NCI-H146 (cell line): ENCODE data around the gene INSYN2A.

Source experiments
- DNase-seq: peaks from one replicate; lab custom pipeline; 2025; lab: John Stamatoyannopoulos, UW

Gene INSYN2A, protein sequence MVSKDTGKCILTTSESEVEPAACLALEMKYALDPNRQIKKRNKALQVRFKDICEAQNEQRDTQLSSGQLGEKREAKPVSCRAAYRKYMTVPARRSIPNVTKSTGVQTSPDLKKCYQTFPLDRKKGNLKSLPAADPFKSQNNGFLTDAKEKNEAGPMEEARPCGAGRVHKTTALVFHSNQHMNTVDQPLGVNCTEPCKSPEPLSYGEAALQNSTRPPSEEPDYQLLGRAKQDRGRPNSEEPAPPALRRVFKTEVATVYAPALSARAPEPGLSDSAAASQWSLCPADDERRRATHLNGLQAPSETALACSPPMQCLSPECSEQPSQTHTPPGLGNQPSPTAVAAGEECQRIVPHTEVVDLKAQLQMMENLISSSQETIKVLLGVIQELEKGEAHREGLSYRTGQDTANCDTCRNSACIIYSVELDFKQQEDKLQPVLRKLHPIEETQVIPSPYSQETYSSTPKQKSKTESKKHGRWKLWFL

GRCh38 chr10:127196282-127197153 lies at the start of gene INSYN2A:
Gene INSYN2A (minus strand): TSS chr10:127196591. CDS start chr10:127176395, 20,196 bp downstream.
- DNase-seq: peak; percentile 66

DNA sequence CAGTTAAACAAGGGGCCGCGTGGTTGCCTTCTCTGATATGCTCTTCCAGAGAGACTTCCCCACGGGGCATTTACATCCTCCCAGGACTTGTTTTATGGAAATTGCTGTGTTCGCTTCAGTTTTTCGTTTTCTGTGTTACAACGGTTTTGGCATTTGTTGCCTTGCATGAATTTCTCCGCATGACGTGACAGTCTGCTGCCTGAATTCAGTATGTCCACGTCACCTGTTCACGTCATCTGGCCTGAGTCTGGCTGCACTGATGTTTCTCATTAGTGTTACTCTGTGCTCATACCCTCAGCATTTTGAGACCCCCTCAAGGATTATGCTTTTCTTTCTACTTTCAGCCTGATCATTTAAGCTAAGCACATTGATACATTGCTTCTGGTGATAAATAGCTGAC lies 49.1 kb upstream of the INSYN2A start:
- no peak for DNase-seq

DNA sequence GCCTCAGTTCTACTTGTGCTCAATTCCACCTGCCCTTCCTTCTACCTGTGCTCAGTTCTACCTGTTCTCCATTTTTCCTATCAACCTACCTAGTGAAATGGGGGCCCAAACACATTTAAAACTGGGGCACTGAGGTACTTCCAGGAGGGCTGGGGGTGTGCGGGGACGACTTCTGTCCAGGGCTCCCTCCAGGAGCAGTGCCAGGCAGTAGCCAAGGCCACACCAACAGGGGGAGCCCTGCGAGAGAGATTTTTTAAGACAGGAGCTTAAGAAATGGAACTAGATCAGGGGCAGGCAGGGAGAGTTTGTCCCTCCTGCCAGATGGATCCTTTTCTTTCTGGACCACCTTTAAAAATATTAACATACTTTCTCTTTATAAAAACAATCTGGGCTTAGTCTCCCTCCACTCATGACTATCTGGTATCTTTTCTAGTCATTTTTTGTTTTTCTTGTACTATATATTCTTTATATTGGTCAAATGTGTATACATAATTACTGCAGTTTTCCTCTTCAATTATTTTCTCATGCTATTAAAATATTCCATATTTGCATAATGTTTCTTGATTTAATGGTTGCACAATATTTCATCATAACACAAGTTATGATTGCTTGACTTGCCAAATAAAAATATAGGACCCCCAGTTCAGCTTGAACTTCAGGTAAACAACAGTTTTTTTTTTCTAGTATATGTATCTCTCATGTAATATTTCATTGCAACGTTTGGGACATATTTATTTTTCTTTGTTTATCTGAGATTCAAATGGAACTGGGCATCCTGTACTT lies 47.3 kb upstream of the INSYN2A start:
- peak; percentile 72 for DNase-seq

GRCh38 chr10:127242914-127243313 lies 46.5 kb upstream of the INSYN2A start:
- no peak for DNase-seq

GRCh38 chr10:127236266-127236665 lies 39.9 kb upstream of the INSYN2A start:
- DNase-seq: no peak

DNA sequence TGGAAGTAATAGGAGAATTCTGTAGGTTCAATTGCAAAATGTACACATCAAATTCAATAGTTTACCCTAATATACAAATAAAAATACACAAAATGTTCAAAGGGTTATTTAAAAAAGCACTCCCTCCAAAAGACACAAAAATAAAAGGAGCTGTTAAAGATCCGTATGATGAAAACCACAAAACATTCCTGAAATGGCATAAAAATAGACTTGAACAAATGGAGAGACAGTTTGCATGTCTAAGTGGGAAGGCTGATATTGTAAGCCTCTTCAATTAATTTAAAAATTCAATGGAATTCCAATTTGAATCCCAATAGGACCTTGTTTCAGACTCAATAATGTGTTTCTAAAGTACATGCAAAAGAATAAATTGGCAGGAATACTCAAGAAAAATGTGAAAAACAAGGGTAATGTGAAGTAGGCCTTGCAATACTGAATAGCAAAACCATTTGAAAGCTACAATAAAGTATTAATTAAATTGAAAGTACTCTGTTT lies 38.0 kb upstream of the INSYN2A start:
- DNase-seq: no peak

DNA sequence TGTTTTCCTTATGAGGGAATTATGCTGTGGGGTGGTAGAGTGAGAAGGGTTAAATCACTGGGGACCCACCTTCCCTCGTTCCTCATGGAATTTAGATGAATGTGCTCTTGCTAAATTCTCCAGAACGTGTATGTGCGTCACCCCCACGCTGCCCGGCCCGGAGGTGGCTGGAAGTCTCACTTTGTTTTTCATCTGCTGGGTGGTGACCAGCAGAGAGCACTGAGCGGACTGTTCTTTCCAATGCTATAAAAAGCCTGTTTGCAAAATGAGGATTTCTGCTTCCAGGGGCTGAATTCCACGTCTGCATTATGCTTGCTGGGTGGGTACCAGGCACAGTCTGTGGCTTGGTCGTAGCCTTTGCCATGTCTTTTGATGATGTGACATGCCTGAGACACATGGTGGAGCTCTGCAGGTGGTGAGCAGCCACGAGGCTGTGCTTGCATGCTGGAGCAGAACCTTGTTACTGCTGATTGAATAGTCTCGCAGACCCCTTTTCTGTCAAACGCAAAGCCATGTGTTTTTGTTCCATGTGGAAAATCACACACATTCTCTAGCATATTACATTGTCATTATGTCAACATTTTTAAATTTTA lies 31.9 kb upstream of the INSYN2A start:
- DNase-seq: peak; percentile 7

DNA sequence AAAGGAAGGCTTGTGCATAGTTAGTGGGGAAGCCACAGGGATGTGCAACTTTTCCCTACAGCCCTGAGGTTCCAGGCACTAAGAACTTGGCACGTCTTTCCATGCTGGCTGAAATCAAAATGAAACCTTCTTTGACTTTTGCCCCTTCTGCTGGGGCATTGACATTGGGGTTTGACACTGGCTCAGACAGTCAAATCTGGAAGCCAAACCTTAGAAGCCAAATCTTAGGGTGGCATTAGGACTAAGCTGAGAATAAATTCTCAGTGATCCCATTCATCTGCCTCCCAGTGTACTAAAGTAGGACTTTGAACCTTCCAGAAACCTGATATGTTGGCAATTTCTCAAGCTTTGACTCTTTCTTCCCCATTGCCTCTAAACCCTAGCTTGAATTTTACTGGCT lies 31.3 kb upstream of the INSYN2A start:
- DNase-seq: no peak

GRCh38 chr10:127227027-127227426 lies 30.6 kb upstream of the INSYN2A start:
- DNase-seq: no peak

- DNase-seq: no peak
These were observed 24.9 kb upstream of the INSYN2A start for GRCh38 chr10:127221281-127221680.

DNA sequence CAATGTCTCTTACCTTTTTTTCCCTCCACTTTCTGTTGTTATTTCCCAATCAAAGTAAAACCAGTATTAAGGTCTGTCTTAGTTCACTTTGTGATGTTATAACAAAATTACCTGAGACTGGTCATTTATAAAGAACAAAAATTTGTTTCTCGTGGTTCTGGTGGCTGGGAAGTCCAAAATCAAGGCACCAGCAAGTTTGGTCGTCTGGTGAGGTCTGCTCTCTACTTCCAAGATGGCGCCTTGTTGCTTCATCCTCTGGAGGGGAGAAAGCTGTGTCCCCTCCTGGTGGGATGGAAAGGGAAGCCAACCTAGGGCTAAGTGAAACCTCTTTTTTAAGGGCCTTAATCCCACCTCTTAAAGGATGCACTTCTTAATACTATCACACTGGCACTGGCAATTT lies 22.3 kb upstream of the INSYN2A start:
- no peak for DNase-seq

DNA sequence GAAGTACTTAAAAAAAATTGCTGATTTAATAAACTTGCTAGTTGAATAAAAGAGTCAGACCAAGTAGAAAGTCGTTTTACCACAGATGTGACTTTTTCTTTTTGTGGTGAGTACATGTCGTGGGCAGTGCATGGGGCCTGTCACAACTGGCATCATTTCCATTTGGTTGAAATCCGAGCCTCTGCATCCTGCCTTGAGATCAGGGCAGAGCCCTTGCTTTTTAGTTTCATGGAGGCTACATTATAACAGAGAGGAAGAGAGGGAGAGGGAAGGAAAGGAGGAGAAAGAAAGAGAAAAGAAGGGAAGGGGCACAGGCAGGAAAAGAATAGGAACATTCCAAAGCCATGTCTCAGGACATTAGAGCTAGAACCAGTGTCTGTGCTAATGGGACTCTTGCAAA lies 20.4 kb upstream of the INSYN2A start:
- no peak for DNase-seq

GRCh38 chr10:127216274-127216673 lies 19.9 kb upstream of the INSYN2A start:
- no peak for DNase-seq

GRCh38 chr10:127215866-127216265 lies 19.5 kb upstream of the INSYN2A start:
- DNase-seq: no peak

DNA sequence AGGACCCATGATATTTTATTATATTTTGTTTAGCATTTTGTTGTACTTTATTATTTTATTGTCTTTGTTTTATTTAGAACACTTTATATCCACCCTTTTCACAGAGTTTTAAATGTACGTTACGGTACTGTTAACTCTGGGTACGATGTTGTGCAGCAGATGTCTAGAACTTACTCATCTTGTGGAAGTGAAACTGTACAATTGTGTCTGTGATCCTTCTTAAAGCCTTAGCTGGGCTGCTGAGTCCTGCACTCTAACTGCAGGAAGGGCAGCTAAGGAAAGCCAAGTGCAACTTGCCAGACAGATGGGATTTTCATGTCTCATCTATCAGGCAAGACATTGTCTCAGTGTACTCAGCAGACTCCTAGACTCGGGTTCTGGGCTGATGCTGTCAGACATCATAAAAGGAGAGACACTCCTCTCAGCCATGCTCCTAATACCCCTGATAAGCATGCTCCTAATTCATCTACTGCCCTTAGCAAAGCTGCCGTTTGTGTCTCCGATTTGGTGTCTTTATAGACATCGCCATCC lies 14.6 kb upstream of the INSYN2A start:
- DNase-seq: no peak

GRCh38 chr10:127207081-127207480 lies 10.7 kb upstream of the INSYN2A start:
- no peak for DNase-seq

GRCh38 chr10:127203067-127203466 lies 6.7 kb upstream of the INSYN2A start:
- no peak for DNase-seq

DNA sequence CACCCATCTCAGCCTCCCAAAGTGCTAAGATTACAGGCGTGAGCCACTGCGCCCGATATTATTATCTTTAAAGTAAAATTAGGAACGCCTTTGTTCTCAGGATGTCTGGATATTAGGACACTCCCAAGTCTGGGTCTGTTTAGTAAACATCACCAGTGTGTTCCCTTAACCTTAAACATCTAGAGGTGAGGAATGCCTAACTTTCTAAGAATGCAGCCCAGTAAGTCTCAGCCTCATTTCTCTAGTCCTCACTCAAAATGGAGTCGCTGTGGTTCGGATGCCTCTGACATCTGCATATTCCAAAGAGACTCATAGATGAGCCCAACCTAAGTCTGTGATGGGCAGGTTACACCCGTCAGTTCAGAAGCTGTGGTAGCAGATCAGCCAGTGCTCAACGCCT lies 4.3 kb upstream of the INSYN2A start:
- DNase-seq: no peak

- DNase-seq: no peak
These were observed 2.3 kb upstream of the INSYN2A start for GRCh38 chr10:127198721-127199120.

DNA sequence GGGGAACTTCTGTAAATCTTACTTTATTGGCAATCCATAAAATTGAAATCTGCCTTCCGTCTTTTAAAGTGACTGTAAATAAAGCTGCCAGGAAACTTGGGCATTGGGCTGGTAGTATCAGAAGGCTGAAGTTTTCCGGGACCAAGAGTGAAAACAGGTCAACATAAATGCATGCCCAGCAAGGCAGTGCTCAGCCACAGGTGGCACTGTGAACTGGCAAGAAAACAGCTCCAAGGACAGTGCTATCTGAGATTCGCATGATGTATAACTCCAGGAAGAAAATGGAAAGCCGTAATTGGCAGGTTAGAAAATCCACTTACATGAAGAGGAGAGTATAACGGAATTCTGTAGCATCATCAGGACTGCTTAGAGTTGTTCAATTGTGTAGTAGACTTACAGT lies 1.9 kb upstream of the INSYN2A start:
- DNase-seq: no peak

DNA sequence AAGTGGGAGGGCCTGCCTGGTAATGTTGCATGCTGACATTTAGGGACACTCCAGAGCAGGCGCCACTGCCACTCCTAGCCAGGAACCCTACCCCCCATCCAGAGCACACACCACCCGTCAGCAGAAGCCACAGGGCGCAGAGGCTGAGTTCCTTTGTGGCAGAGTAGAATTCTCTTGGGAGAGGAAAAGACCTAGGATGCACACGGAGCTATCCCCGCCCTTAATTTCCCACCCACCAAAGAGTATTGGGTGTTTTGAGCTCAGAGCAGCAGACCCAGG lies 702 bp upstream of the INSYN2A start:
- DNase-seq: peak; percentile 55
